HepG2 (cell line): Measurements from ENCODE around the gene MAP3K9. TPM values are rescaled to one million over a fixed set of nuclear protein-coding genes. Genes with fewer than 3 reads are reported as not detected.

Experiments
- ATAC-seq: fragments of 200-7000 bp; cut with Tn5 transposase; 3 replicates; pipeline ENCODE4 v1.9.1; 2020; ENCODE audit warnings: mild to moderate bottlenecking, moderate library complexity
- BruUV-seq: library from RNA; stranded (reverse); fragments of 400-500 nt; replicated peaks from 2 replicates; lab custom pipeline; 2021; lab: Mats Ljungman, UMichigan
- CTCF ChIA-PET: fragments of 300-600 bp; formaldehyde crosslinking; extraction: SDS; loops from one replicate; lab custom pipeline; 2021; ENCODE audit warnings: low total read pairs, inconsistent platforms, low intra/inter-chr PET ratio; lab: Yijun Ruan, JAX
- POLR2A ChIA-PET: fragments of 350-600 bp; sonication (Branson Sonifier 250); formaldehyde crosslinking; loops from one replicate; lab custom pipeline; 2020; ENCODE audit warnings: antibody characterized with exemption, inconsistent platforms; lab: Yijun Ruan, JAX
- DNase-seq: peaks from one replicate; pipeline ENCODE4 v3.0.0-alpha.2; 2015; ENCODE audit warnings: low spot score
- FAIRE-seq: peaks from 3 replicates; lab custom pipeline; 2011; peaks lifted over from hg19 to GRCh38; lab: Jason Lieb, UNC
- H2AFZ ChIP-seq: one replicate; pipeline ENCODE4 v1.6.1; 2011; ENCODE audit warnings: low read length, inconsistent platforms
- H3K27ac ChIP-seq: fragments of 300-600 bp; 3 replicates; pipeline ENCODE4 v1.8.0; 2011; ENCODE audit warnings: mixed run types, mild to moderate bottlenecking, mixed read lengths, low read length, inconsistent platforms; ENCODE audit not compliant: insufficient read depth; ENCODE audit errors: extremely low read length
- H3K27me3 ChIP-seq, 2 experiments: fragments of 200-600 bp in 1 of 2; 2 replicates in 1 of 2; 3 replicates in 1 of 2; pipeline versions ENCODE4 v1.6.0 to v1.8.0; 2011; ENCODE audit warnings: low read length in 2 of 2, mild to moderate bottlenecking in 2 of 2, moderate library complexity in 2 of 2, inconsistent platforms in 1 of 2; ENCODE audit not compliant: insufficient read depth in 2 of 2, control insufficient read depth in 1 of 2
- H3K36me3 ChIP-seq, 2 experiments: fragments of 200-600 bp in 1 of 2; replicated peaks in 1 of 2; 2 replicates in 1 of 2; 3 replicates in 1 of 2; pipeline versions ENCODE4 v1.5.1 to v1.8.0; 2011; ENCODE audit warnings: low read length in 2 of 2, inconsistent platforms in 1 of 2; ENCODE audit not compliant: insufficient read depth in 2 of 2, control insufficient read depth in 1 of 2
- H3K4me1 ChIP-seq: 2 replicates; pipeline ENCODE4 v1.5.1; 2012; ENCODE audit warnings: low read length, inconsistent platforms; ENCODE audit not compliant: insufficient read depth
- H3K4me2 ChIP-seq: 2 replicates; pipeline ENCODE4 v1.6.0; 2011; ENCODE audit warnings: low read depth, low read length, inconsistent platforms
- H3K4me3 ChIP-seq, 3 experiments: fragments of 200-600 bp in 1 of 3; sonication (generic), shearing (Covaris generic) in 1 of 3; replicated peaks in 1 of 3; 2 replicates each; pipeline ENCODE4 v1.5.1; 2011 to 2016; ENCODE audit warnings: low read length in 3 of 3, inconsistent platforms in 2 of 3, low read depth in 2 of 3, mild to moderate bottlenecking in 2 of 3, control low read depth in 1 of 3, mixed read lengths in 1 of 3; ENCODE audit not compliant: insufficient read depth in 1 of 3
- H3K79me2 ChIP-seq: one replicate; pipeline ENCODE4 v1.6.1; 2011; ENCODE audit warnings: low read length, inconsistent platforms; ENCODE audit not compliant: insufficient read depth
- H3K9ac ChIP-seq: 2 replicates; pipeline ENCODE4 v1.6.0; 2011; ENCODE audit warnings: mild to moderate bottlenecking, low read depth, low read length, inconsistent platforms; ENCODE audit not compliant: insufficient read depth
- H3K9me3 ChIP-seq: 2 replicates; pipeline ENCODE4 v1.5.1; 2012; ENCODE audit warnings: mild to moderate bottlenecking, low read length
- H4K20me1 ChIP-seq: 2 replicates; pipeline ENCODE4 v1.6.0; 2011; ENCODE audit warnings: inconsistent platforms, mild to moderate bottlenecking, low read length, moderate library complexity; ENCODE audit not compliant: insufficient read depth
- FOSL2 ChIP-seq: sonication (generic); formaldehyde crosslinking; IDR thresholded peaks from 2 replicates; pipeline ENCODE4 v1.4.0; 2020; ENCODE audit warnings: missing genetic modification reagents
- KDM1A ChIP-seq: IDR thresholded peaks from 2 replicates; pipeline ENCODE4 v1.6.1; 2016; ENCODE audit warnings: missing compliant biosample characterization
- MAFG ChIP-seq: sonication (generic); formaldehyde crosslinking; IDR thresholded peaks from 2 replicates; pipeline ENCODE4 v1.5.1; 2020; ENCODE audit warnings: mild to moderate bottlenecking, missing genetic modification reagents
- RCOR2 ChIP-seq: IDR thresholded peaks from 2 replicates; pipeline ENCODE4 v1.6.1; 2016; ENCODE audit warnings: missing biosample characterization, missing genetic modification reagents
- TBX2 ChIP-seq: sonication (generic); formaldehyde crosslinking; IDR thresholded peaks from 2 replicates; pipeline ENCODE4 v1.5.0; 2020; ENCODE audit warnings: missing genetic modification reagents, mild to moderate bottlenecking, borderline replicate concordance
- ZFP36 ChIP-seq: fragments of 150-350 bp; IDR thresholded peaks from 2 replicates; pipeline ENCODE4 v1.6.1; 2018; ENCODE audit warnings: borderline replicate concordance, low read length, low read depth; ENCODE audit not compliant: partially characterized antibody
- ZMYM3 ChIP-seq: sonication (generic); formaldehyde crosslinking; IDR thresholded peaks from 2 replicates; pipeline ENCODE4 v1.5.1; 2020; ENCODE audit warnings: mild to moderate bottlenecking, missing genetic modification reagents
- ZNF7 ChIP-seq: IDR thresholded peaks from 2 replicates; pipeline ENCODE4 v1.6.1; 2016; ENCODE audit warnings: missing biosample characterization, missing genetic modification reagents
- ZNF768 ChIP-seq: sonication (generic); formaldehyde crosslinking; IDR thresholded peaks from 2 replicates; pipeline ENCODE4 v1.4.0; 2020; ENCODE audit warnings: missing genetic modification reagents
- WGBS: methylation state at CpG from one replicate; pipeline ENCODE4 v1.1.6; 2017; ENCODE audit warnings: low lambda C conversion rate; 5-methylcytosine and 5-hydroxymethylcytosine counted together
- in situ Hi-C: cut with HindIII; loops from 2 replicates; pipeline ENCODE4 v1.10.0; 2017; ENCODE audit warnings: low pct_unique_long_range_greater_than_20kb; ENCODE audit not compliant: extremely low pct_ligation_motif_present
- intact Hi-C: fragments of 100-400 bp; cut with micrococcal nuclease; formaldehyde crosslinking; loops from one replicate; pipeline ENCODE4 v1.10.0; 2022; ENCODE audit not compliant: unreplicated experiment
- polyA plus RNA-seq, 8 experiments: library from polyadenylated mRNA; depleted of rRNA in 3 of 8; stranded (reverse) in 7 of 8; unstranded in 1 of 8; fragments of >200 nt; fragmentation: Illumina TruSeq in 4 of 8; extraction: Trizol in 4 of 8; gene quantifications; 2 replicates each; pipeline versions ENCODE4 v1.2.1 to v1.2.3, GENCODE V29; 2011 to 2016; ENCODE audit warnings: low read depth in 4 of 8, missing spikeins in 1 of 8, mixed read lengths in 1 of 8; ENCODE audit not compliant: insufficient read depth in 1 of 8
- total RNA-seq, 5 experiments: library from RNA; depleted of rRNA; stranded (reverse); fragments of >200 nt; fragmentation: Illumina TruSeq; extraction: Trizol; gene quantifications; 2 replicates each; pipeline ENCODE4 v1.2.3, GENCODE V29; 2016; ENCODE audit warnings: low read depth in 1 of 5
- TF ChIP-seq, protein P1 (sequence below): sonication (generic); formaldehyde crosslinking; IDR thresholded peaks from 2 replicates; pipeline ENCODE4 v1.5.0; 2020; ENCODE audit warnings: missing genetic modification reagents, mild to moderate bottlenecking, borderline replicate concordance
- TF ChIP-seq, protein P2 (sequence below): sonication (generic); formaldehyde crosslinking; IDR thresholded peaks from 2 replicates; pipeline ENCODE4 v1.4.0; 2020; ENCODE audit warnings: missing genetic modification reagents

The MAP3K9 gene
- total and polyA plus RNA-seq, 2 of the 13 experiments (the other 11 are each of a cell fraction or from before 2014, with no cell fraction given) = 4.3 to 4.5 TPM

DNA sequence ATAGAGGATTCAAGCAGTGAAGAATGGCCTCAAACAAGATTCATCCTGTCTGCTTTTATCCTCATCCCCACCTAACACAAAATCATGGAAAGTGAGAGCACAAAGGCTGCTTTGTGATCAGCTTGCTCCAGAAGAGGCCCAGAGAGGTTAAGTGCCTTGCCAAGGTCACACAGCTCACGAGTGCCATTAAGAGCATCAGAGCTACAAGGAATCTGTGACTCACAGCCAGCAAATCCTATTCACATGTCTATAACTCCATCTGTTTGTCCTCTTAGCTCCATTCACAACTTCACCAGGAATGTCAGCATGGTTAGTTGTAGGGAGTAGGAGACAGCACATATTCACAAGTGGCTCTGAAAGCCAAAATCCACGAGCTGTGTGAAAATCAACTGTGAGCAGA is 87.8 kb downstream of the MAP3K9 start:
- POLR2A ChIA-PET = no interaction called here
- CTCF ChIA-PET = no interaction called here
- no peak overlapping the region for H3K4me2 ChIP-seq

More for the DNA sequence above, 87.8 kb downstream of the MAP3K9 start:
- DNase-seq (peak; percentile 40), ATAC-seq (no peak), FAIRE-seq (no peak)
- H4K20me1 ChIP-seq = no peaks in the 10 kb centered on the region
- peaks cover 45% of the 10 kb centered on the region for H3K4me1 ChIP-seq
- H3K9me3 ChIP-seq = no peaks in the 10 kb centered on the region
- no peaks in the 10 kb centered on the region for H3K79me2 ChIP-seq
- no peak overlapping the region for H3K9ac ChIP-seq
- no peaks in the 10 kb centered on the region for H3K36me3 ChIP-seq
- intact Hi-C loops (no loop called here), in situ Hi-C loops (no loop called here)
- H3K4me3 ChIP-seq = no peak overlapping the region
- 30% methylated on average over 2 of the region's 2 CpGs for WGBS
- TF ChIP-seq FOSL2 = 0 out of 2 replicates have a peak, but pooled peaks have one; percentile 32
- TF ChIP-seq, protein P1, sequence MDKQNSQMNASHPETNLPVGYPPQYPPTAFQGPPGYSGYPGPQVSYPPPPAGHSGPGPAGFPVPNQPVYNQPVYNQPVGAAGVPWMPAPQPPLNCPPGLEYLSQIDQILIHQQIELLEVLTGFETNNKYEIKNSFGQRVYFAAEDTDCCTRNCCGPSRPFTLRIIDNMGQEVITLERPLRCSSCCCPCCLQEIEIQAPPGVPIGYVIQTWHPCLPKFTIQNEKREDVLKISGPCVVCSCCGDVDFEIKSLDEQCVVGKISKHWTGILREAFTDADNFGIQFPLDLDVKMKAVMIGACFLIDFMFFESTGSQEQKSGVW (CRISPR knock-in tag) = no peak
- TF ChIP-seq TBX2 (CRISPR knock-in tag) = no peak
- 0 out of 2 replicates have a peak, but pooled peaks have one; percentile 51 for TF ChIP-seq ZMYM3 (CRISPR knock-in tag)
- peak; percentile 49; the same call in 1 of the 2 replicates for TF ChIP-seq ZNF7 (CRISPR knock-in tag)
- TF ChIP-seq ZFP36 = peak; percentile 50
- peak; percentile 50; the same call in 1 of the 2 replicates for TF ChIP-seq KDM1A (CRISPR knock-in tag)
- TF ChIP-seq MAFG (CRISPR knock-in tag) = no peak
- TF ChIP-seq, protein P2, sequence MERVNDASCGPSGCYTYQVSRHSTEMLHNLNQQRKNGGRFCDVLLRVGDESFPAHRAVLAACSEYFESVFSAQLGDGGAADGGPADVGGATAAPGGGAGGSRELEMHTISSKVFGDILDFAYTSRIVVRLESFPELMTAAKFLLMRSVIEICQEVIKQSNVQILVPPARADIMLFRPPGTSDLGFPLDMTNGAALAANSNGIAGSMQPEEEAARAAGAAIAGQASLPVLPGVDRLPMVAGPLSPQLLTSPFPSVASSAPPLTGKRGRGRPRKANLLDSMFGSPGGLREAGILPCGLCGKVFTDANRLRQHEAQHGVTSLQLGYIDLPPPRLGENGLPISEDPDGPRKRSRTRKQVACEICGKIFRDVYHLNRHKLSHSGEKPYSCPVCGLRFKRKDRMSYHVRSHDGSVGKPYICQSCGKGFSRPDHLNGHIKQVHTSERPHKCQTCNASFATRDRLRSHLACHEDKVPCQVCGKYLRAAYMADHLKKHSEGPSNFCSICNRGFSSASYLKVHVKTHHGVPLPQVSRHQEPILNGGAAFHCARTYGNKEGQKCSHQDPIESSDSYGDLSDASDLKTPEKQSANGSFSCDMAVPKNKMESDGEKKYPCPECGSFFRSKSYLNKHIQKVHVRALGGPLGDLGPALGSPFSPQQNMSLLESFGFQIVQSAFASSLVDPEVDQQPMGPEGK = no peak
- TF ChIP-seq ZNF768 (CRISPR knock-in tag) = peak; percentile 98
- TF ChIP-seq RCOR2 (CRISPR knock-in tag) = 0 out of 2 replicates have a peak, but pooled peaks have one; percentile 23
- BruUV-seq = no TSS peak
- no peak overlapping the region for H3K27ac ChIP-seq
- no peaks in the 10 kb centered on the region for H3K27me3 ChIP-seq
- no peak overlapping the region for H2AFZ ChIP-seq
